H1 (cell line): ENCODE measurements around the gene CEBPE. TPM values are rescaled to one million over a fixed set of nuclear protein-coding genes. Genes with fewer than 3 reads are reported as not detected.

ENCODE experiments used
- CEBPB ChIP-seq: IDR thresholded peaks from 2 replicates; pipeline ENCODE4 v1.6.1; 2012; ENCODE audit warnings: low read depth, low read length
- EP300 ChIP-seq, 2 experiments: IDR thresholded peaks; 1 replicate in 1 of 2; 2 replicates in 1 of 2; pipeline ENCODE4 v1.6.1; 2011 to 2012; ENCODE audit warnings: low read depth in 2 of 2, low read length in 2 of 2, mild to moderate bottlenecking in 2 of 2, borderline replicate concordance in 1 of 2, inconsistent platforms in 1 of 2, moderate library complexity in 1 of 2
- GABPA ChIP-seq: IDR thresholded peaks from 2 replicates; pipeline ENCODE4 v1.6.1; 2011; ENCODE audit warnings: mild to moderate bottlenecking, low read length, moderate library complexity, borderline replicate concordance; ENCODE audit not compliant: insufficient read depth
- HDAC6 ChIP-seq: IDR thresholded peaks from one replicate; pipeline ENCODE4 v1.7.1; 2012; ENCODE audit warnings: low read depth, mild to moderate bottlenecking, inconsistent platforms, low read length, moderate library complexity
- NANOG ChIP-seq: IDR thresholded peaks from 2 replicates; pipeline ENCODE4 v1.6.1; 2011; ENCODE audit warnings: low read length, low read depth, mild to moderate bottlenecking, inconsistent platforms; ENCODE audit not compliant: insufficient read depth, poor library complexity, severe bottlenecking
- SAP30 ChIP-seq: fragments of 300-600 bp; sonication (generic); IDR thresholded peaks from 2 replicates; pipeline ENCODE4 v1.7.1; 2012; ENCODE audit warnings: low read length, moderate library complexity, mild to moderate bottlenecking, inconsistent platforms; ENCODE audit not compliant: insufficient read depth, insufficient replicate concordance
- TBP ChIP-seq: IDR thresholded peaks from 2 replicates; pipeline ENCODE4 v1.6.1; 2011; ENCODE audit warnings: low read depth, low read length, improper control_type of control experiment
- ZNF274 ChIP-seq: IDR thresholded peaks from 2 replicates; pipeline ENCODE4 v1.7.0; 2012; ENCODE audit warnings: low read length, borderline replicate concordance; ENCODE audit errors: extremely low read depth
- polyA plus RNA-seq, 7 experiments: library from polyadenylated mRNA; depleted of rRNA in 3 of 7; stranded (reverse) in 5 of 7; unstranded in 2 of 7; fragments of >200 nt in 5 of 7; fragments of 200-250 nt in 2 of 7; gene quantifications; 1 replicate in 5 of 7; 2 replicates in 1 of 7; 4 replicates in 1 of 7; pipeline versions ENCODE4 v1.2.1 to v1.2.3, GENCODE V29; 2011 to 2013; ENCODE audit warnings: missing spikeins in 2 of 7, mixed read lengths in 2 of 7
- total RNA-seq: library from RNA; stranded (reverse); fragmentation: NEBNext Ultra II Directional; extraction: Animal tissue kit (Norgen Biotek cat#: 25700); gene quantifications from 2 replicates; pipeline ENCODE4 v1.2.1, GENCODE V29; 2021

CEBPE gene
- total and polyA plus RNA-seq, 2 of the 8 experiments (the other 6 are each of a cell fraction or from before 2014, with no cell fraction given) = 0.05 TPM; not detected in 1

DNA sequence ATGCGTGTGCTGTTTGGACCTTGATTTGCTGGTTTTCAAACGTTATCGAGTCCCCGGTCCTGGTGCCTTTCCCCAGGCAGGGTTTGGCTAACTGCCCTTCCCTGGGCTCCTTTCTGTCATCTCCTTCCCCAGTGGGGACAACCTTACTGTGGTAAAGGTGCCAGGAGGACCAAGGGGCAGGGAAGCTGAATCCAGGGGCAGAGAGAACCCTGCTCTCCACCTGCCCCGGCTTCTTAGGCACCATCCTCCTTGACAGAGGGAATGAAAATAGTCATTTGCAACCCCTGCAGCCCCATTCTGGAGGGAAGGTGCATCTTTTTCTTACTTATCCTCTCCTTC is 5.0 kb downstream of the CEBPE start (continued):
- TF ChIP-seq CEBPB (no peak), HDAC6 (no peak), SAP30 (no peak), TBP (no peak), GABPA (no peak), NANOG (no peak), ZNF274 (no peak), EP300 (IDR thresholded peaks at IDR 0.05; ENCODE audit: borderline replicate concordance in 1 of 2, low read depth in 2 of 2, low read length in 2 of 2) (no peak)
